ENCODE results near the gene RALBP1. TPM values are rescaled to one million over a fixed set of nuclear protein-coding genes. Genes with fewer than 3 reads are reported as not detected.

Gene RALBP1
- total and polyA plus RNA-seq, 2 of the 8 experiments (the other 6 are each of a cell fraction or from before 2014, with no cell fraction given) = 40.3 to 67.8 TPM

- TF ChIP-seq, protein P1, sequence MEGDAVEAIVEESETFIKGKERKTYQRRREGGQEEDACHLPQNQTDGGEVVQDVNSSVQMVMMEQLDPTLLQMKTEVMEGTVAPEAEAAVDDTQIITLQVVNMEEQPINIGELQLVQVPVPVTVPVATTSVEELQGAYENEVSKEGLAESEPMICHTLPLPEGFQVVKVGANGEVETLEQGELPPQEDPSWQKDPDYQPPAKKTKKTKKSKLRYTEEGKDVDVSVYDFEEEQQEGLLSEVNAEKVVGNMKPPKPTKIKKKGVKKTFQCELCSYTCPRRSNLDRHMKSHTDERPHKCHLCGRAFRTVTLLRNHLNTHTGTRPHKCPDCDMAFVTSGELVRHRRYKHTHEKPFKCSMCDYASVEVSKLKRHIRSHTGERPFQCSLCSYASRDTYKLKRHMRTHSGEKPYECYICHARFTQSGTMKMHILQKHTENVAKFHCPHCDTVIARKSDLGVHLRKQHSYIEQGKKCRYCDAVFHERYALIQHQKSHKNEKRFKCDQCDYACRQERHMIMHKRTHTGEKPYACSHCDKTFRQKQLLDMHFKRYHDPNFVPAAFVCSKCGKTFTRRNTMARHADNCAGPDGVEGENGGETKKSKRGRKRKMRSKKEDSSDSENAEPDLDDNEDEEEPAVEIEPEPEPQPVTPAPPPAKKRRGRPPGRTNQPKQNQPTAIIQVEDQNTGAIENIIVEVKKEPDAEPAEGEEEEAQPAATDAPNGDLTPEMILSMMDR (IDR thresholded peaks at IDR 0.05; ENCODE audit: control extremely low read depth in 1 of 3, insufficient read depth in 1 of 3, low read depth in 1 of 3, low read length in 3 of 3) = no peak
- TF ChIP-seq TAF7 (optimal IDR thresholded peaks at IDR 0.05; ENCODE audit: borderline replicate concordance, low read depth, low read length) (no peak), E2F6 (IDR thresholded peaks at IDR 0.05) (no peak)
These were observed 46.3 kb upstream of the RALBP1 start (continued) for GRCh38 chr18:9428862-9429661.

Measured in H1 (cell line).